ENCODE data around the gene PXT1.

Gene PXT1

GRCh38 chr6:36386495-36387439, 55.9 kb downstream of the PXT1 start:
- TF ChIP-seq GATA3 (IDR thresholded peaks at IDR 0.05; ENCODE audit: low read depth, low read length) (no peak), GATA2 (IDR thresholded peaks at IDR 0.05; ENCODE audit: low read depth, low read length) (no peak)

- TF ChIP-seq GATA3 (IDR thresholded peaks at IDR 0.05; ENCODE audit: low read depth, low read length) = no peak
- TF ChIP-seq GATA2 (IDR thresholded peaks at IDR 0.05; ENCODE audit: low read depth, low read length) = no peak
These were observed 58.6 kb downstream of the PXT1 start for GRCh38 chr6:36384095-36384494.

GRCh38 chr6:36383606-36384005, 59.0 kb downstream of the PXT1 start:
- TF ChIP-seq GATA3 (IDR thresholded peaks at IDR 0.05; ENCODE audit: low read depth, low read length) = no peak
- no peak for TF ChIP-seq GATA2 (IDR thresholded peaks at IDR 0.05; ENCODE audit: low read depth, low read length)

- TF ChIP-seq GATA3 (IDR thresholded peaks at IDR 0.05; ENCODE audit: low read depth, low read length) = no peak
- no peak for TF ChIP-seq GATA2 (IDR thresholded peaks at IDR 0.05; ENCODE audit: low read depth, low read length)
These were observed 59.7 kb downstream of the PXT1 start for GRCh38 chr6:36382976-36383375.

GRCh38 chr6:36381502-36382389, 60.9 kb downstream of the PXT1 start:
- no peak for TF ChIP-seq GATA2 (IDR thresholded peaks at IDR 0.05; ENCODE audit: low read depth, low read length)
- TF ChIP-seq GATA3 (IDR thresholded peaks at IDR 0.05; ENCODE audit: low read depth, low read length) = no peak

GRCh38 chr6:36380166-36380565, 62.5 kb downstream of the PXT1 start:
- TF ChIP-seq GATA2 (IDR thresholded peaks at IDR 0.05; ENCODE audit: low read depth, low read length) (no peak), GATA3 (IDR thresholded peaks at IDR 0.05; ENCODE audit: low read depth, low read length) (no peak)

GRCh38 chr6:36378936-36379335, 63.7 kb downstream of the PXT1 start:
- TF ChIP-seq GATA3 (IDR thresholded peaks at IDR 0.05; ENCODE audit: low read depth, low read length) (no peak), GATA2 (IDR thresholded peaks at IDR 0.05; ENCODE audit: low read depth, low read length) (no peak)

GRCh38 chr6:36378243-36378920, 64.3 kb downstream of the PXT1 start:
- no peak for TF ChIP-seq GATA3 (IDR thresholded peaks at IDR 0.05; ENCODE audit: low read depth, low read length)
- no peak for TF ChIP-seq GATA2 (IDR thresholded peaks at IDR 0.05; ENCODE audit: low read depth, low read length)

- no peak for TF ChIP-seq GATA2 (IDR thresholded peaks at IDR 0.05; ENCODE audit: low read depth, low read length)
- no peak for TF ChIP-seq GATA3 (IDR thresholded peaks at IDR 0.05; ENCODE audit: low read depth, low read length)
These were observed 65.1 kb downstream of the PXT1 start for GRCh38 chr6:36377594-36377993.

GRCh38 chr6:36376742-36377141, 65.9 kb downstream of the PXT1 start:
- TF ChIP-seq GATA2 (IDR thresholded peaks at IDR 0.05; ENCODE audit: low read depth, low read length) (no peak), GATA3 (IDR thresholded peaks at IDR 0.05; ENCODE audit: low read depth, low read length) (no peak)

GRCh38 chr6:36376183-36376582, 66.5 kb downstream of the PXT1 start:
- TF ChIP-seq GATA3 (IDR thresholded peaks at IDR 0.05; ENCODE audit: low read depth, low read length) (no peak), GATA2 (IDR thresholded peaks at IDR 0.05; ENCODE audit: low read depth, low read length) (no peak)

GRCh38 chr6:36375644-36376155, 67.0 kb downstream of the PXT1 start:
- TF ChIP-seq GATA2 (IDR thresholded peaks at IDR 0.05; ENCODE audit: low read depth, low read length) (no peak), GATA3 (IDR thresholded peaks at IDR 0.05; ENCODE audit: low read depth, low read length) (no peak)

- no peak for TF ChIP-seq GATA2 (IDR thresholded peaks at IDR 0.05; ENCODE audit: low read depth, low read length)
- no peak for TF ChIP-seq GATA3 (IDR thresholded peaks at IDR 0.05; ENCODE audit: low read depth, low read length)
These were observed 67.7 kb downstream of the PXT1 start for GRCh38 chr6:36374972-36375371.

GRCh38 chr6:36374194-36374593, 68.5 kb downstream of the PXT1 start:
- TF ChIP-seq GATA3 (IDR thresholded peaks at IDR 0.05; ENCODE audit: low read depth, low read length) (no peak), GATA2 (IDR thresholded peaks at IDR 0.05; ENCODE audit: low read depth, low read length) (no peak)
